Cardiac muscle cell (in vitro differentiated cells and primary cell): ENCODE data around the gene ABCF2. TPM values are rescaled to one million over a fixed set of nuclear protein-coding genes. Genes with fewer than 3 reads are reported as not detected.
A peak's percentile ranks its signal among the peaks of the same experiment; 100 is the strongest.

Experiments used
- DNase-seq, 2 donors: peaks; one replicate each; pipeline versions ENCODE4 v3.0.0 to v3.0.0-alpha.2; 2010 to 2017; ENCODE audit warnings: low read depth in 1 of 2, low spot score in 1 of 2
- H3K27ac ChIP-seq: fragments of 200-600 bp; sonication (generic); 2 replicates; pipeline ENCODE4 v1.5.1; 2016
- H3K27me3 ChIP-seq: fragments of 200-600 bp; sonication (generic); 2 replicates; pipeline ENCODE4 v1.6.0; 2016; ENCODE audit warnings: control low read depth
- H3K36me3 ChIP-seq: fragments of 200-600 bp; sonication (generic); 2 replicates; pipeline ENCODE4 v1.5.1; 2016; ENCODE audit warnings: control low read depth
- H3K4me1 ChIP-seq: fragments of 200-600 bp; sonication (generic); 2 replicates; pipeline ENCODE4 v1.8.1; 2017; ENCODE audit warnings: low read depth, mild to moderate bottlenecking, mixed run types
- H3K4me3 ChIP-seq: fragments of 200-600 bp; sonication (generic); 2 replicates; pipeline ENCODE4 v1.5.1; 2016; ENCODE audit warnings: mild to moderate bottlenecking
- H3K9me3 ChIP-seq: fragments of 200-600 bp; sonication (generic); 2 replicates; pipeline ENCODE4 v1.5.1; 2017; ENCODE audit warnings: low read depth, mild to moderate bottlenecking, control low read depth
- polyA plus RNA-seq: library from polyadenylated mRNA; unstranded; fragments of >200 nt; fragmentation: Nextera tagmentation; extraction: Ambion mirVana; gene quantifications from 2 replicates; pipeline ENCODE4 v1.2.1, GENCODE V29; 2016
- total RNA-seq: library from RNA; depleted of rRNA; stranded (reverse); fragments of >200 nt; gene quantifications from 2 replicates; pipeline ENCODE4 v1.2.3, GENCODE V29; 2016
- TF ChIP-seq, protein P1 (sequence below): IDR thresholded peaks from 2 replicates; pipeline ENCODE4 v1.5.1; 2012; ENCODE audit warnings: low read depth, mild to moderate bottlenecking, low read length

Gene ABCF2
- total and polyA plus RNA-seq, 2 experiments from 2014 or later = 32.7 to 34.3 TPM

DNA sequence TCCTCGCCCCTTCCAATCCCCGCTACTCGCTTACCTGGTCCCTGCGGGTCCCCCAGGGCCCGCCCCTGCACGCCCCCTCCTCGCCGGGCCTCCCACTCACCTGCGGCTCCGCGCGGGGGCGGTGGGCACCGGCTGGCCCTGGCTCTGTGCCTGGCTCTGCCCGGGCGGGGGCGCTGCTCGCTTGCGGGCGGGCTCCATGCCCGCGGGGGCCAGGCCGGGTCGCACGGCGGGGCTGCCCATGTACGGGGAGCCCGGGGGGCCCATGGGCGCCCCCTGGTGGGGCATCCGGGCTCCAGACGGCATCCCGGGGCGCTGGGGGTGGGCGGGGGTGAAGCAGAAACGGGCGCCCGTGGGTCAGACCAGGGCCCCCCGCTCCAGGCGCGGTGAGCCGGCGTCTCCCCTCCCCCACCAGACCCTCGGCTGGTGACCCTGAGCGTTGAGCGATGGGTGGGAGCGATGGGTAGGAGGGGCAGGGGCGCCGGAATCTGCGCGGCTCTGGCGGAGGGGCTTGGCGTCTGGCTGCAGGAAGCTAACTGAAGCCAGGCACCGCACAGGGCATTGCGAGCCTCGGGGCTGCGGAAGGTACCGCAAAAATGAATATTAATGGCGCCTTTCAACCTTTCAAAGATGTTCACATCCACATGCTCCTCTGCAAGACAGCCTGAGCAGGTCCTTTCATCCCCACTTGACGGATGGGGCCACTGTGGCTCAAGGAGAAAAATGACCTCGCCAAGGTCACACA lies 18.5 kb upstream of the ABCF2 start:
- TF ChIP-seq, protein P1, sequence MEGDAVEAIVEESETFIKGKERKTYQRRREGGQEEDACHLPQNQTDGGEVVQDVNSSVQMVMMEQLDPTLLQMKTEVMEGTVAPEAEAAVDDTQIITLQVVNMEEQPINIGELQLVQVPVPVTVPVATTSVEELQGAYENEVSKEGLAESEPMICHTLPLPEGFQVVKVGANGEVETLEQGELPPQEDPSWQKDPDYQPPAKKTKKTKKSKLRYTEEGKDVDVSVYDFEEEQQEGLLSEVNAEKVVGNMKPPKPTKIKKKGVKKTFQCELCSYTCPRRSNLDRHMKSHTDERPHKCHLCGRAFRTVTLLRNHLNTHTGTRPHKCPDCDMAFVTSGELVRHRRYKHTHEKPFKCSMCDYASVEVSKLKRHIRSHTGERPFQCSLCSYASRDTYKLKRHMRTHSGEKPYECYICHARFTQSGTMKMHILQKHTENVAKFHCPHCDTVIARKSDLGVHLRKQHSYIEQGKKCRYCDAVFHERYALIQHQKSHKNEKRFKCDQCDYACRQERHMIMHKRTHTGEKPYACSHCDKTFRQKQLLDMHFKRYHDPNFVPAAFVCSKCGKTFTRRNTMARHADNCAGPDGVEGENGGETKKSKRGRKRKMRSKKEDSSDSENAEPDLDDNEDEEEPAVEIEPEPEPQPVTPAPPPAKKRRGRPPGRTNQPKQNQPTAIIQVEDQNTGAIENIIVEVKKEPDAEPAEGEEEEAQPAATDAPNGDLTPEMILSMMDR = peak; percentile 32
- no peaks in the 10 kb centered on the region for H3K27me3 ChIP-seq
- H3K4me3 ChIP-seq = peak overlapping the region; percentile 31
- H3K4me1 ChIP-seq = peaks cover 38% of the 10 kb centered on the region
- peak in 1 of 2 donors; percentile 81 for DNase-seq
- no peaks in the 10 kb centered on the region for H3K9me3 ChIP-seq
- H3K27ac ChIP-seq = peak overlapping the region; percentile 99
- H3K36me3 ChIP-seq = peaks cover 28% of the 10 kb centered on the region

DNA sequence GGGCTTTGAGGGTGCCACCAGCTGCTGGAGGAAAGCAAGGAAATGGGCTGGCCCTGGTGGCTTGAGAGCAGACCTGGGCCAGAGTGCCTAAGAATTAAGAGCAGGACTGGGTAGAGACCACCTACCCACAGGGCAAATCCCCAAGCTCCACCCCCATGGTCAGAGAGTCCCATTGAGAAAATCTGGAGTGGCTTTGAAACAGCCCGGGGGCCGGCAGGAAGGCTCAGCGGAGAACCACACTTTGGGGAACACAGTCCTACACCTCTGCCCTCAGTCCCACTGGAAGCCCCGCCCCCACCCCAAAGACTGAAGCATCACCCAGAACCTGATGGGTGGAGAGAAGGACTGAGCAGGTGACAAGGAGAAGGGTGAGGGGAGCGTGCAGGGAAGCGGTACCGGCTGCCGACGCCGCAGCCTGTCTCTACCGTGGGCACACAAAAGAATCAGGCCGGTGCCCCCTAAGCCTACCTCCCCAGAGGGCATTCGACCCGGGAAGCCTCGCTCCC lies 17.9 kb upstream of the ABCF2 start:
- no peaks in the 10 kb centered on the region for H3K27me3 ChIP-seq
- peak overlapping the region; percentile 99 for H3K27ac ChIP-seq
- H3K4me1 ChIP-seq = peaks cover 31% of the 10 kb centered on the region

DNA sequence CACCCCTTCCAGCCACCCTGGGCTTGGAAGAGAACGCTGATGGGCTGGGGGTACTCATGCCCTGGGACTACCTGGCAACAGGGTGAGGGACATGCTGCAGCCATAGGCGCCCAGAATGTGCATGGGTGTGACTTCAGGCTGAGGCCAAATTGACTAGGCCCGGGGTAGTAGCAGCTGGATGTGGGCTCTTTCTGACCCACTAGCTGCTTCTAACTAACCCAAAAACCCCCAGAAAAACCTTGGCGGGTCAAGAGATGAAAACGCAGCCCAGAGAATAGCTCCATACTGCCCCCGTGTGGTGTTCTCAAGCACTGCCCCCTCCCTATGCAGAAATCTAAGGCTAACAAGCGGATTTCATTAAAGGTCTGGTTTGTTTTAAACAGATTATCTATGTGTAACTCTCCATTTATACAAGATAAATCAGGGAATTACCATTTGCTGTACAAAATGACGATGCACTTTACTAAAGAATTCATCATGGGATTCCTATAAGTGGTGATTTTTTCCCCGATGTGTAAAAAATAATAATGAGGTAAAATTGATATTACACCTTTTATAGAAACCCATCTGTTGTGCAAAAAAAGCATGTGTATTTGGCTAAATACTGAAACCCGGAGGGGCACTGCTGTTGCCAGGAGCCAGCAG lies 17.3 kb upstream of the ABCF2 start:
- Histone ChIP-seq H3K27me3 (no peaks in the 10 kb centered on the region), H3K36me3 (peaks cover 32% of the 10 kb centered on the region), H3K27ac (no peak overlapping the region)

More for the DNA sequence above, 17.9 kb upstream of the ABCF2 start:
- peak in 1 of 2 donors; percentile 3 for DNase-seq
- H3K4me3 ChIP-seq = peak overlapping the region; percentile 31
- H3K9me3 ChIP-seq = no peaks in the 10 kb centered on the region
- peaks cover 31% of the 10 kb centered on the region for H3K36me3 ChIP-seq
- TF ChIP-seq, protein P1 = no peak

DNA sequence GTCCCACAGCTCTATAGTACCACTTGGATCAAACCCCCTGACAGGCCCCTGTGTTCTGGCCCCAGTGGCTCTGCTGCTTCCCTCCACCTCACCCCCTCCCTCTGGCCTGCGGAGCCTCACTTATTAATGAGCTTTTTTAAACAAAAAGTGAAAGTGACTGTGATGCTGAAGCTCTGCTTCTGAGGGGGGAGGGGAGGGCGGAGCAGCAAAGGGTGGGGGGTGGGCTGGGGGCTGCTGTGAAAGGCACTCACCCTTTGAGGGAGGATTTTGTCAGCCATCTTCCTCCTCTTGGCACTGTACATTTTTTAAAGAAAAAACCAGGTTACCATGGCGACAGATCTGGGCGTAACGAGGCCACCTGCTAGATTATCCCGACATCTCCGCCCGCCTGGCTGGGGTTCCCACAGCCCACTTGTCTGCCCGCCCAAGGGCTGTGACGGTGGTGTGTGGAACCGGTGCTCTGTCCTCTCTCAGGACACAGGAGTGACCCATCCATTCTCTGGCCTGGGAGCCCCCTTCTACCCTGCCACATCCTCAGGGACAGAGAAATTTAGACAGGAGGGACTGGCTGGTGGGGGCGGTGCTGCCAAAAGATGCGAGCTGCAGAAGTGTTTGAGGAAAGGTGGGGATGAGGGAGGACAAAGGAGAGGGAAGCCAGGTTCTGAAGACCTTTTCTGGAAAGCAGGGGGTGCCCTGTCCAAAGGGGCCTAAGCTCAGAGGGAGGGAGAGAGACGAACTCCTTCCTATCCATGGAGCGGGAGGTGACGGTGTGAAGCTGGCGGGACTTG lies 16.6 kb upstream of the ABCF2 start:
- no peak for DNase-seq
- Histone ChIP-seq H3K36me3 (peaks cover 36% of the 10 kb centered on the region), H3K4me1 (peaks cover 25% of the 10 kb centered on the region), H3K4me3 (no peak overlapping the region), H3K27ac (no peak overlapping the region), H3K9me3 (no peaks in the 10 kb centered on the region), H3K27me3 (no peaks in the 10 kb centered on the region)
- TF ChIP-seq, protein P1 = no peak

More for the DNA sequence above, 17.3 kb upstream of the ABCF2 start:
- TF ChIP-seq, protein P1 = peak; percentile 95
- Histone ChIP-seq H3K4me3 (no peak overlapping the region), H3K9me3 (no peaks in the 10 kb centered on the region), H3K4me1 (peaks cover 26% of the 10 kb centered on the region)
- DNase-seq = peak; percentile 64 to 66

DNA sequence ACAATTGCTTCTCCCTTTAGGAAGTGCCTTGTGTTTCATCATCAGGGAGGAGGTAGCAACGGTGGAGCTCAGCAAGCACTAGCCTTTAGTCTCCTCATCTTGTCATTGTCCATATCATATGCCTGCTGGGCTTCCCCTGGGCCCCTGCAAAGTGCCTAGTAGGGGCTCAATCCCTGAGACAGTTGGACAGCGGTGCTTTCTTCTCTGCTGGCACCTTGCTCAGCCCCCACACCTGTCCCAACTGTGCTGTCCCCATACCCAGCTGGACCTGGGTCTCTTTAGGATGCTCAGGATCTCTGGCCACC lies 16.0 kb upstream of the ABCF2 start:
- no peak for DNase-seq
- H3K4me3 ChIP-seq = no peak overlapping the region
- H3K9me3 ChIP-seq = no peaks in the 10 kb centered on the region
- no peak overlapping the region for H3K27ac ChIP-seq
- no peaks in the 10 kb centered on the region for H3K27me3 ChIP-seq
- TF ChIP-seq, protein P1 = no peak
- peaks cover 25% of the 10 kb centered on the region for H3K4me1 ChIP-seq
- H3K36me3 ChIP-seq = peaks cover 42% of the 10 kb centered on the region
